SK-N-SH (cell line): ENCODE data around the gene ITIH6. TPM values are rescaled to one million over a fixed set of nuclear protein-coding genes. Genes with fewer than 3 reads are reported as not detected.
"Not testable (repeated sequence)": the region's sequence is repeated elsewhere in the genome, so short reads cannot be mapped to it uniquely, and the experiment has no call there.

ENCODE experiments used
- CTCF ChIA-PET: fragments of 300-600, 350-600 bp; formaldehyde crosslinking; extraction: SDS; loops from one replicate; lab custom pipeline; 2021; lab: Yijun Ruan, JAX
- POLR2A ChIA-PET: fragments of 350-600 bp; sonication (Branson Sonifier 250); formaldehyde crosslinking; extraction: SDS; loops from one replicate; lab custom pipeline; 2020; ENCODE audit warnings: antibody characterized with exemption, inconsistent platforms; lab: Yijun Ruan, JAX
- DNase-seq: peaks from one replicate; pipeline ENCODE4 v3.0.0; 2012
- H2AFZ ChIP-seq: fragments of 200-600 bp; sonication (generic); 2 replicates; pipeline ENCODE4 v1.8.1; 2016; ENCODE audit warnings: antibody characterized with exemption, mild to moderate bottlenecking, low read depth
- H3F3A ChIP-seq: fragments of 200-600 bp; sonication (generic); replicated peaks from 2 replicates; pipeline ENCODE3; 2016; ENCODE audit warnings: antibody characterized with exemption, mild to moderate bottlenecking; ENCODE audit not compliant: insufficient read depth
- H3K27ac ChIP-seq, 2 experiments: fragments of 200-500 bp in 1 of 2; fragments of 200-600 bp in 1 of 2; sonication (Bioruptor generic) in 1 of 2; sonication (generic), shearing (Covaris generic) in 1 of 2; 2 replicates each; pipeline versions ENCODE4 v1.5.1 to v1.6.1; 2014 to 2016; ENCODE audit warnings: low read depth in 2 of 2, inconsistent platforms in 1 of 2, low read length in 1 of 2, mild to moderate bottlenecking in 1 of 2, mixed read lengths in 1 of 2
- H3K27me3 ChIP-seq: fragments of 200-600 bp; sonication (generic), shearing (Covaris generic); 2 replicates; pipeline ENCODE4 v1.6.1; 2016; ENCODE audit warnings: mixed run types; ENCODE audit not compliant: insufficient read depth
- H3K36me3 ChIP-seq, 2 experiments: fragments of 200-500 bp in 1 of 2; fragments of 200-600 bp in 1 of 2; sonication (Bioruptor generic) in 1 of 2; sonication (generic) in 1 of 2; replicated peaks in 1 of 2; 2 replicates each; pipeline versions ENCODE3 to v1.5.1; 2014 to 2016; ENCODE audit warnings: low read length in 1 of 2, mild to moderate bottlenecking in 1 of 2; ENCODE audit not compliant: insufficient read depth in 2 of 2, control insufficient read depth in 1 of 2
- H3K4me1 ChIP-seq, 2 experiments: fragments of 200-500 bp in 1 of 2; fragments of 200-600 bp in 1 of 2; sonication (Bioruptor generic) in 1 of 2; sonication (generic), shearing (Covaris generic) in 1 of 2; 2 replicates each; pipeline versions ENCODE4 v1.5.1 to v1.6.1; 2014 to 2016; ENCODE audit warnings: low read depth in 1 of 2, low read length in 1 of 2, mixed run types in 1 of 2; ENCODE audit not compliant: insufficient read depth in 2 of 2, control insufficient read depth in 1 of 2
- H3K4me2 ChIP-seq: fragments of 200-600 bp; sonication (generic), shearing (Covaris generic); 2 replicates; pipeline ENCODE4 v1.6.1; 2017; ENCODE audit warnings: mixed run types
- H3K4me3 ChIP-seq, 2 experiments: fragments of 200-500 bp in 1 of 2; fragments of 200-600 bp in 1 of 2; sonication (Bioruptor generic) in 1 of 2; sonication (generic), shearing (Covaris generic) in 1 of 2; 2 replicates each; pipeline versions ENCODE4 v1.5.1 to v1.8.1; 2014 to 2016; ENCODE audit warnings: low read depth in 2 of 2, inconsistent platforms in 1 of 2, low read length in 1 of 2, mild to moderate bottlenecking in 1 of 2, mixed read lengths in 1 of 2, moderate library complexity in 1 of 2
- H3K79me2 ChIP-seq: fragments of 200-600 bp; sonication (generic); 2 replicates; pipeline ENCODE4 v1.8.1; 2017; ENCODE audit warnings: mild to moderate bottlenecking; ENCODE audit not compliant: insufficient read depth
- H3K9ac ChIP-seq: fragments of 200-600 bp; sonication (generic); 2 replicates; pipeline ENCODE4 v1.6.1; 2017; ENCODE audit warnings: mixed run types
- H3K9me2 ChIP-seq: fragments of 200-600 bp; sonication (generic); 2 replicates; pipeline ENCODE4 v1.6.1; 2017; ENCODE audit warnings: mixed run types
- H3K9me3 ChIP-seq: fragments of 200-600 bp; sonication (generic); 2 replicates; pipeline ENCODE4 v1.6.1; 2017; ENCODE audit warnings: mixed run types, mild to moderate bottlenecking, moderate library complexity
- H4K20me1 ChIP-seq: fragments of 200-600 bp; sonication (generic); 2 replicates; pipeline ENCODE4 v1.6.1; 2017; ENCODE audit warnings: mild to moderate bottlenecking, mixed run types; ENCODE audit not compliant: insufficient read depth
- GABPA ChIP-seq: IDR thresholded peaks from 2 replicates; pipeline ENCODE4 v1.4.0; 2012; ENCODE audit warnings: low read depth, mild to moderate bottlenecking
- GATA2 ChIP-seq: sonication (generic); formaldehyde crosslinking; IDR thresholded peaks from 2 replicates; pipeline ENCODE4 v1.5.0; 2020; ENCODE audit warnings: mild to moderate bottlenecking, missing genetic modification reagents
- MEF2A ChIP-seq: IDR thresholded peaks from 2 replicates; pipeline ENCODE4 v1.4.0; 2012; ENCODE audit warnings: low read depth, borderline replicate concordance
- MXI1 ChIP-seq: IDR thresholded peaks from 2 replicates; pipeline ENCODE4 v1.6.1; 2012; ENCODE audit warnings: mild to moderate bottlenecking, low read depth, low read length, improper control_type of control experiment
- NRF1 ChIP-seq: IDR thresholded peaks from 2 replicates; pipeline ENCODE4 v1.6.1; 2012; ENCODE audit warnings: low read depth, mild to moderate bottlenecking, low read length
- PBX3 ChIP-seq: IDR thresholded peaks from 2 replicates; pipeline ENCODE4; 2012
- POLR2AphosphoS5 ChIP-seq: IDR thresholded peaks from 2 replicates; pipeline ENCODE4 v1.6.1; 2012; ENCODE audit warnings: low read depth, low read length
- RAD21 ChIP-seq: IDR thresholded peaks from 2 replicates; pipeline ENCODE4 v1.6.1; 2012; ENCODE audit warnings: mild to moderate bottlenecking, low read length
- RCOR1 ChIP-seq: fragments of 150-350 bp; IDR thresholded peaks from 2 replicates; pipeline ENCODE4 v1.6.1; 2017; ENCODE audit warnings: antibody characterized with exemption, low read length
- RFX5 ChIP-seq: IDR thresholded peaks from 2 replicates; pipeline ENCODE4 v1.6.1; 2012; ENCODE audit warnings: mild to moderate bottlenecking, improper control_type of control experiment, low read length
- SIN3A ChIP-seq: IDR thresholded peaks from 2 replicates; pipeline ENCODE4 v1.6.1; 2012; ENCODE audit warnings: low read depth, mild to moderate bottlenecking, low read length, moderate library complexity, borderline replicate concordance
- SMC3 ChIP-seq: IDR thresholded peaks from 2 replicates; pipeline ENCODE4 v1.6.1; 2012; ENCODE audit warnings: low read depth, low read length, improper control_type of control experiment
- TCF12 ChIP-seq: IDR thresholded peaks from 2 replicates; pipeline ENCODE4 v1.4.0; 2012
- WGBS: methylation state at CpG from one replicate; pipeline ENCODE4 v1.1.6; 2017; ENCODE audit warnings: low lambda C conversion rate; 5-methylcytosine and 5-hydroxymethylcytosine counted together
- polyA plus RNA-seq, 3 experiments: library from polyadenylated mRNA; depleted of rRNA; stranded (reverse); fragments of >200 nt; gene quantifications; 2 replicates each; pipeline ENCODE4 v1.2.3, GENCODE V29; 2012
- TF ChIP-seq, protein P1 (sequence below): IDR thresholded peaks from 2 replicates; pipeline ENCODE4 v1.6.1; 2012; ENCODE audit warnings: mild to moderate bottlenecking, low read depth, low read length, moderate library complexity

ITIH6 gene
- polyA plus RNA-seq, 1 of the 3 experiments (the other 2 are of a cell fraction) = not detected

DNA sequence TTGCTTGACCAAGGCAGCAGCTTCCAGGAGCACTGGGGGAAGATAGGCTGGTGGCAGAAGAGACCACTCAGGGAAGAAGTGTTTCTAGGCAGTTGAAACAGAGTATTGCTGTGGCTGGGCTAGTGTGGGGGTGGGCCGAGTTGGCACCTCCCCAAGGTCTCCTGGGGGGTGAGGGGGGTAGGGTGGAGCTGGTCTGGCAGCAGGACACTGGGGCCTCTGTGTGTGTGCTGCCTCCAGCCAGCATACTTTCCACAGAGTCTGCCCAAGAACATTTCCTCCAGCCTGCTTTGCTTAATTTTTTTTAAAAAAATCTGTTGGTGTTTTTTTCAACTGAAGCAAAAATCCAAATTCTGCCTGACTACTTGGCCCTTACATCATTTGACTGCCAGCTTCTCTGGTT is 4.0 kb downstream of the ITIH6 start:
- CTCF ChIA-PET = no interaction called here
- Histone ChIP-seq H3K9me2 (no peaks in the 10 kb centered on the region), H3K9me3 (no peaks in the 10 kb centered on the region), H2AFZ (no peak overlapping the region), H3F3A (no peaks in the 10 kb centered on the region), H3K27me3 (peaks cover 9% of the 10 kb centered on the region), H3K79me2 (no peaks in the 10 kb centered on the region), H3K36me3 (no peaks in the 10 kb centered on the region), H3K4me1 (no peaks in the 10 kb centered on the region)
- 14% methylated on average over 1 of the region's 1 CpG for WGBS
- TF ChIP-seq, protein P1, sequence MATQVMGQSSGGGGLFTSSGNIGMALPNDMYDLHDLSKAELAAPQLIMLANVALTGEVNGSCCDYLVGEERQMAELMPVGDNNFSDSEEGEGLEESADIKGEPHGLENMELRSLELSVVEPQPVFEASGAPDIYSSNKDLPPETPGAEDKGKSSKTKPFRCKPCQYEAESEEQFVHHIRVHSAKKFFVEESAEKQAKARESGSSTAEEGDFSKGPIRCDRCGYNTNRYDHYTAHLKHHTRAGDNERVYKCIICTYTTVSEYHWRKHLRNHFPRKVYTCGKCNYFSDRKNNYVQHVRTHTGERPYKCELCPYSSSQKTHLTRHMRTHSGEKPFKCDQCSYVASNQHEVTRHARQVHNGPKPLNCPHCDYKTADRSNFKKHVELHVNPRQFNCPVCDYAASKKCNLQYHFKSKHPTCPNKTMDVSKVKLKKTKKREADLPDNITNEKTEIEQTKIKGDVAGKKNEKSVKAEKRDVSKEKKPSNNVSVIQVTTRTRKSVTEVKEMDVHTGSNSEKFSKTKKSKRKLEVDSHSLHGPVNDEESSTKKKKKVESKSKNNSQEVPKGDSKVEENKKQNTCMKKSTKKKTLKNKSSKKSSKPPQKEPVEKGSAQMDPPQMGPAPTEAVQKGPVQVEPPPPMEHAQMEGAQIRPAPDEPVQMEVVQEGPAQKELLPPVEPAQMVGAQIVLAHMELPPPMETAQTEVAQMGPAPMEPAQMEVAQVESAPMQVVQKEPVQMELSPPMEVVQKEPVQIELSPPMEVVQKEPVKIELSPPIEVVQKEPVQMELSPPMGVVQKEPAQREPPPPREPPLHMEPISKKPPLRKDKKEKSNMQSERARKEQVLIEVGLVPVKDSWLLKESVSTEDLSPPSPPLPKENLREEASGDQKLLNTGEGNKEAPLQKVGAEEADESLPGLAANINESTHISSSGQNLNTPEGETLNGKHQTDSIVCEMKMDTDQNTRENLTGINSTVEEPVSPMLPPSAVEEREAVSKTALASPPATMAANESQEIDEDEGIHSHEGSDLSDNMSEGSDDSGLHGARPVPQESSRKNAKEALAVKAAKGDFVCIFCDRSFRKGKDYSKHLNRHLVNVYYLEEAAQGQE = no peak
- TF ChIP-seq RCOR1 (no peak), NRF1 (no peak), RFX5 (no peak), POLR2AphosphoS5 (no peak), MXI1 (no peak), GATA2 (CRISPR knock-in tag) (no peak), SIN3A (no peak), PBX3 (no peak), GABPA (no peak), RAD21 (no peak), MEF2A (no peak), SMC3 (no peak), TCF12 (no peak)
- TF ChIP-seq, all 33 proteins: peak for 0
- Histone ChIP-seq H3K9ac (no peak overlapping the region), H3K4me3 (no peak overlapping the region), H4K20me1 (no peaks in the 10 kb centered on the region), H3K4me2 (no peak overlapping the region), H3K27ac (no peak overlapping the region)
- POLR2A ChIA-PET = interaction anchor here (0.7 kb wide), 1 partner anchor 13 kb away, joined by 3 read pairs; the partner anchor contains the start of gene MAGED2
- no peak for DNase-seq

GRCh38 chrX:54789405-54789804 is 8.7 kb downstream of the ITIH6 start:
- H3K27ac ChIP-seq, H3K4me2 ChIP-seq, H3F3A ChIP-seq, H3K79me2 ChIP-seq, POLR2A ChIA-PET, H3K36me3 ChIP-seq, H3K9me2 ChIP-seq, H4K20me1 ChIP-seq, H3K4me1 ChIP-seq, H3K4me3 ChIP-seq, H3K9me3 ChIP-seq, H3K27me3 ChIP-seq, DNase-seq, H3K9ac ChIP-seq, H2AFZ ChIP-seq, CTCF ChIA-PET: not testable (repeated sequence)
- 29% methylated on average over 4 of the region's 5 CpGs for WGBS
